Loucy (cell line): ENCODE measurements around the gene CD79B.

ENCODE experiments used
- H2AFZ ChIP-seq: fragments of 200-600 bp; sonication (generic); 2 replicates; pipeline ENCODE4 v1.6.0; 2016; ENCODE audit warnings: antibody characterized with exemption, mild to moderate bottlenecking, low read length, moderate library complexity
- H3F3A ChIP-seq: fragments of 200-600 bp; 2 replicates; pipeline ENCODE4 v1.6.0; 2016; ENCODE audit warnings: antibody characterized with exemption, low read depth, mild to moderate bottlenecking
- H3K27me3 ChIP-seq: fragments of 200-600 bp; sonication (generic); 2 replicates; pipeline ENCODE4 v1.6.1; 2014; ENCODE audit warnings: low read length, mild to moderate bottlenecking; ENCODE audit not compliant: insufficient read depth, poor library complexity, severe bottlenecking
- H3K36me3 ChIP-seq: fragments of 200-600 bp; sonication (generic); 2 replicates; pipeline ENCODE4 v1.6.1; 2016; ENCODE audit warnings: low read length; ENCODE audit not compliant: insufficient read depth
- H3K4me1 ChIP-seq: fragments of 200-600 bp; sonication (generic); 2 replicates; pipeline ENCODE4 v1.5.1; 2014; ENCODE audit warnings: low read length, mild to moderate bottlenecking; ENCODE audit not compliant: insufficient read depth, poor library complexity, severe bottlenecking
- H3K4me2 ChIP-seq: fragments of 200-600 bp; sonication (generic); 2 replicates; pipeline ENCODE4 v1.6.0; 2014; ENCODE audit warnings: antibody characterized with exemption, low read length, low read depth, mild to moderate bottlenecking; ENCODE audit not compliant: poor library complexity, severe bottlenecking
- H3K4me3 ChIP-seq: fragments of 200-600 bp; sonication (generic); 2 replicates; pipeline ENCODE4 v1.5.1; 2014; ENCODE audit warnings: low read length, mild to moderate bottlenecking, mixed read lengths; ENCODE audit not compliant: poor library complexity, severe bottlenecking
- H3K79me2 ChIP-seq: fragments of 200-600 bp; sonication (generic); 2 replicates; pipeline ENCODE4 v1.6.1; 2014; ENCODE audit warnings: low read length; ENCODE audit not compliant: insufficient read depth
- H3K9ac ChIP-seq: fragments of 200-600 bp; sonication (generic); 2 replicates; pipeline ENCODE4 v1.6.0; 2014; ENCODE audit warnings: mild to moderate bottlenecking, low read depth, low read length, moderate library complexity; ENCODE audit not compliant: poor library complexity, severe bottlenecking
- H3K9me2 ChIP-seq: fragments of 200-600 bp; sonication (generic); replicated peaks from 2 replicates; pipeline ENCODE4 v1.6.1; 2016; ENCODE audit warnings: low read depth, low read length, mixed read lengths
- H3K9me3 ChIP-seq: fragments of 200-600 bp; sonication (generic); 2 replicates; pipeline ENCODE4 v1.6.1; 2014; ENCODE audit warnings: mild to moderate bottlenecking, antibody characterized with exemption, low read length, low read depth; ENCODE audit not compliant: insufficient read depth
- H4K20me1 ChIP-seq: fragments of 200-600 bp; sonication (generic); 2 replicates; pipeline ENCODE4 v1.6.0; 2014; ENCODE audit warnings: antibody characterized with exemption, low read length, mild to moderate bottlenecking; ENCODE audit not compliant: insufficient read depth, poor library complexity, severe bottlenecking
- CTCF ChIP-seq: fragments of 200-600 bp; sonication (generic); conservative IDR thresholded peaks from 2 replicates; pipeline ENCODE4 v1.5.1; 2014; ENCODE audit warnings: mild to moderate bottlenecking, antibody characterized with exemption, low read length
- EZH2phosphoT487 ChIP-seq: fragments of 200-600 bp; IDR thresholded peaks from 2 replicates; pipeline ENCODE4 v1.6.1; 2018; ENCODE audit warnings: antibody characterized with exemption, mild to moderate bottlenecking, moderate library complexity, borderline replicate concordance

The CD79B gene

GRCh38 chr17:63928172-63928666 is 3.9 kb downstream of the CD79B start:
- no peak overlapping the region for H3K4me3 ChIP-seq
- no peaks in the 10 kb centered on the region for H3K27me3 ChIP-seq
- no peak overlapping the region for H3K9ac ChIP-seq
- H3K9me2 ChIP-seq = no peaks in the 10 kb centered on the region
- no peak overlapping the region for H2AFZ ChIP-seq
- H3K36me3 ChIP-seq = peaks cover 6% of the 10 kb centered on the region; the same call in 1 of the 2 replicates
- no peaks in the 10 kb centered on the region for H3K9me3 ChIP-seq
- no peaks in the 10 kb centered on the region; the same call in 1 of the 2 replicates for H3F3A ChIP-seq
- H3K4me2 ChIP-seq = no peak overlapping the region
- H3K4me1 ChIP-seq = peaks cover 34% of the 10 kb centered on the region
- peaks cover 9% of the 10 kb centered on the region for H4K20me1 ChIP-seq
- TF ChIP-seq CTCF (no peak), EZH2phosphoT487 (no peak)
- H3K79me2 ChIP-seq = peaks cover 39% of the 10 kb centered on the region

DNA sequence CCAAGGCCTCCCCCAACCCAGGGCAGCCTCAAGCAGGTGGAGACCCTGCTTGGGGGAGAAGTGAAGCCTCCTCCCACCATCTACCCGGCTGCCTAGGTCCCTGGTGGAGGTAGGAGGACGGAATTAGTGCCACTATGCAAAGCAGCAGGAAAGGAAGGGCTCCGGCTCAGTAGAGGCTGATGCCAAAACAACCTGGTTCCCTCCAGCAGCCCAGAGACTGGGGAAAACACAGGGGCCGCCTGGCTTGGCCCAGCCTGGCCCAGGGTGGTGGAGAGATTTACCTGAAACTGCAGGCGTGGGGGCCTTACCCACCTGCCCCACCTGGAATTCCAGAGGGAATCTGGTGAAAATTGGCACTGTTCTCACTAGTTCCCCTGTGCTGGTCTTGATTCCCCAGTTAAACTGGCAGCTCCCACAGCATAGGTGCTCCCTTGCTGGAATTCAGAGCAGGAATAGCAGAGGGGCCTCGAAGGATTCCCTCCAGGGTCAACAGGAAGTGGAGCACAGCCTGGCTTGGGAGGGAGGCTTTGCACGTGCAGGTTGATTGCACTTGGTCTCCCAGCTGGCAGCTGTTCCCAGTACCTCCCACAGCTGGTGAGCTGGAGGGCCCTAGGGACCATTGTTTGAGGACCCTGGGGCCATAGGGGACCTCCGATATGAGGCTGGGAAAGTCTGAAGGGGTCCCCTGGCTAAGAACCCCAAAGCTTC is 4.5 kb downstream of the CD79B start:
- Histone ChIP-seq H3K4me2 (no peak overlapping the region), H3K4me1 (peaks cover 28% of the 10 kb centered on the region), H3F3A (no peaks in the 10 kb centered on the region; the same call in 1 of the 2 replicates), H3K79me2 (peaks cover 33% of the 10 kb centered on the region), H3K9me3 (no peaks in the 10 kb centered on the region), H3K36me3 (peaks cover 6% of the 10 kb centered on the region; the same call in 1 of the 2 replicates), H2AFZ (no peak overlapping the region), H3K9ac (no peak overlapping the region), H3K27me3 (no peaks in the 10 kb centered on the region), H4K20me1 (peaks cover 9% of the 10 kb centered on the region), H3K9me2 (no peaks in the 10 kb centered on the region), H3K4me3 (no peak overlapping the region)
- no peak for TF ChIP-seq EZH2phosphoT487
- TF ChIP-seq CTCF = no peak

- Histone ChIP-seq H3K9me3 (no peaks in the 10 kb centered on the region), H3K9me2 (no peaks in the 10 kb centered on the region), H3K79me2 (peaks cover 19% of the 10 kb centered on the region), H3K9ac (peak overlapping the region; percentile 48), H3K27me3 (no peaks in the 10 kb centered on the region), H3F3A (no peaks in the 10 kb centered on the region; the same call in 1 of the 2 replicates), H4K20me1 (peaks cover 9% of the 10 kb centered on the region), H3K36me3 (peaks cover 6% of the 10 kb centered on the region; the same call in 1 of the 2 replicates), H2AFZ (no peak overlapping the region), H3K4me3 (no peak overlapping the region), H3K4me2 (peak overlapping the region; percentile 36), H3K4me1 (peaks cover 24% of the 10 kb centered on the region)
- TF ChIP-seq CTCF (no peak), EZH2phosphoT487 (no peak)
These were observed 6.0 kb downstream of the CD79B start for GRCh38 chr17:63926164-63926563.
